Large intestine (tissue), 3 donors: ENCODE results near the gene KBTBD13. TPM values are rescaled to one million over a fixed set of nuclear protein-coding genes. Genes with fewer than 3 reads are reported as not detected.
"Not testable (repeated sequence)": the region's sequence is repeated elsewhere in the genome, so short reads cannot be mapped to it uniquely, and the experiment has no call there.

Experiments
- DNase-seq, 2 donors: peaks; one replicate each; pipeline versions ENCODE4 v3.0.0 to v3.0.0-alpha.2; 2013
- H3K27ac ChIP-seq: one replicate; pipeline ENCODE4 v1.5.1; 2013; ENCODE audit warnings: low read length
- H3K27me3 ChIP-seq: 2 replicates; pipeline ENCODE4 v1.6.1; 2013; ENCODE audit warnings: low read length; ENCODE audit not compliant: control insufficient read depth, insufficient read depth
- H3K36me3 ChIP-seq: 2 replicates; pipeline ENCODE4 v1.6.1; 2013; ENCODE audit warnings: low read length; ENCODE audit not compliant: control insufficient read depth, insufficient read depth
- H3K4me1 ChIP-seq: one replicate; pipeline ENCODE4 v1.6.1; 2013; ENCODE audit warnings: low read length; ENCODE audit not compliant: control insufficient read depth, insufficient read depth
- H3K4me3 ChIP-seq: one replicate; pipeline ENCODE4 v1.5.1; 2013; ENCODE audit warnings: low read length
- H3K9me3 ChIP-seq: one replicate; pipeline ENCODE4 v1.6.1; 2013; ENCODE audit warnings: mild to moderate bottlenecking, low read depth, low read length, moderate library complexity; ENCODE audit not compliant: control insufficient read depth
- WGBS: methylation state at CpG from one replicate; pipeline ENCODE4 v1.1.5; 2013; ENCODE audit warnings: low lambda C conversion rate; ENCODE audit not compliant: insufficient coverage; 5-methylcytosine and 5-hydroxymethylcytosine counted together
- polyA plus RNA-seq: library from polyadenylated mRNA; unstranded; fragments of 120-200 nt; gene quantifications from one replicate; pipeline ENCODE4 v1.2.1, GENCODE V29; 2013

The KBTBD13 gene
- polyA plus RNA-seq, 1 donor, result 0.04 TPM

- no peaks in the 10 kb centered on the region for H3K36me3 ChIP-seq
- H3K4me3 ChIP-seq, result no peak overlapping the region
- peak overlapping the region; percentile 97 for H3K27ac ChIP-seq
- H3K4me1 ChIP-seq, result peaks cover 70% of the 10 kb centered on the region
- 55% methylated on average over 2 of the region's 13 CpGs for WGBS
- H3K27me3 ChIP-seq, result no peaks in the 10 kb centered on the region
- no peaks in the 10 kb centered on the region for H3K9me3 ChIP-seq
- no peak for DNase-seq
These were observed 11.5 kb downstream of the KBTBD13 start for GRCh38 chr15:65087873-65088642.

- Histone ChIP-seq H3K27ac (peak overlapping the region; percentile 97), H3K9me3 (no peaks in the 10 kb centered on the region), H3K4me1 (peaks cover 70% of the 10 kb centered on the region), H3K27me3 (no peaks in the 10 kb centered on the region), H3K4me3 (no peak overlapping the region), H3K36me3 (no peaks in the 10 kb centered on the region)
- WGBS, result no CpG with 5 or more reads among the region's 6 CpGs
- DNase-seq, result peak; percentile 90 to 95
These were observed 12.1 kb downstream of the KBTBD13 start for GRCh38 chr15:65088643-65089021.

- H3K4me3 ChIP-seq, result no peak overlapping the region
- peaks cover 76% of the 10 kb centered on the region for H3K4me1 ChIP-seq
- no peaks in the 10 kb centered on the region for H3K9me3 ChIP-seq
- peak; percentile 80 to 89 for DNase-seq
- H3K27me3 ChIP-seq, result no peaks in the 10 kb centered on the region
- H3K36me3 ChIP-seq, result no peaks in the 10 kb centered on the region
- peak overlapping the region; percentile 97 for H3K27ac ChIP-seq
- WGBS, result no CpG with 5 or more reads among the region's 5 CpGs
These were observed 12.8 kb downstream of the KBTBD13 start for GRCh38 chr15:65089206-65089824.

GRCh38 chr15:65091946-65092770 lies 15.6 kb downstream of the KBTBD13 start:
- no CpG with 5 or more reads among the region's 12 CpGs for WGBS
- Histone ChIP-seq H3K9me3 (no peaks in the 10 kb centered on the region), H3K4me3 (no peak overlapping the region), H3K36me3 (peaks cover under 1% of the 10 kb centered on the region), H3K27ac (peak overlapping the region; percentile 54), H3K27me3 (no peaks in the 10 kb centered on the region), H3K4me1 (peaks cover 86% of the 10 kb centered on the region)
- DNase-seq, result peak in 1 of 2 donors; percentile 57

- H3K9me3 ChIP-seq, result no peaks in the 10 kb centered on the region
- H3K27ac ChIP-seq, result peak overlapping the region; percentile 81
- no peaks in the 10 kb centered on the region for H3K27me3 ChIP-seq
- no peak for DNase-seq
- peaks cover 11% of the 10 kb centered on the region for H3K36me3 ChIP-seq
- no CpG with 5 or more reads among the region's 17 CpGs for WGBS
- peaks cover 76% of the 10 kb centered on the region for H3K4me1 ChIP-seq
- no peak overlapping the region for H3K4me3 ChIP-seq
These were observed 16.6 kb downstream of the KBTBD13 start for GRCh38 chr15:65092911-65093792.

- DNase-seq, H3K4me3 ChIP-seq, H3K27me3 ChIP-seq, H3K9me3 ChIP-seq: not testable (repeated sequence)
- H3K4me1 ChIP-seq, result peaks cover 70% of the 10 kb centered on the region
- no CpG with 5 or more reads among the region's 13 CpGs for WGBS
- H3K36me3 ChIP-seq, result peaks cover 17% of the 10 kb centered on the region
- peak overlapping the region; percentile 81 for H3K27ac ChIP-seq
These were observed 17.2 kb downstream of the KBTBD13 start for GRCh38 chr15:65093793-65094170.

GRCh38 chr15:65094294-65094995 lies 17.9 kb downstream of the KBTBD13 start:
- Histone ChIP-seq H3K9me3 (no peaks in the 10 kb centered on the region), H3K4me1 (peaks cover 63% of the 10 kb centered on the region), H3K27ac (peak overlapping the region; percentile 81), H3K4me3 (no peak overlapping the region), H3K36me3 (peaks cover 24% of the 10 kb centered on the region), H3K27me3 (no peaks in the 10 kb centered on the region)
- no CpG with 5 or more reads among the region's 14 CpGs for WGBS
- DNase-seq, result peak in 1 of 2 donors; percentile 64

GRCh38 chr15:65095011-65095746 lies 18.6 kb downstream of the KBTBD13 start:
- H3K27me3 ChIP-seq, result no peaks in the 10 kb centered on the region
- no peak overlapping the region for H3K4me3 ChIP-seq
- WGBS, result 100% methylated on average over 1 of the region's 5 CpGs
- peak overlapping the region; percentile 81 for H3K27ac ChIP-seq
- H3K9me3 ChIP-seq, result no peaks in the 10 kb centered on the region
- peaks cover 28% of the 10 kb centered on the region for H3K36me3 ChIP-seq
- H3K4me1 ChIP-seq, result peaks cover 56% of the 10 kb centered on the region
- DNase-seq, result peak; percentile 83 to 93

GRCh38 chr15:65095747-65096104 lies 19.2 kb downstream of the KBTBD13 start:
- Histone ChIP-seq H3K36me3 (peaks cover 34% of the 10 kb centered on the region), H3K27ac (peak overlapping the region; percentile 48), H3K4me3 (no peak overlapping the region), H3K4me1 (peaks cover 50% of the 10 kb centered on the region), H3K27me3 (no peaks in the 10 kb centered on the region), H3K9me3 (no peaks in the 10 kb centered on the region)
- no CpG with 5 or more reads among the region's 6 CpGs for WGBS
- no peak for DNase-seq
